GM21825 (cell line): ENCODE measurements around the gene NELL2.
"Not testable (repeated sequence)": the region's sequence is repeated elsewhere in the genome, so short reads cannot be mapped to it uniquely, and the experiment has no call there.

ENCODE experiments used
- ATAC-seq: cut with Tn5 transposase; IDR thresholded peaks from one replicate; pipeline ENCODE4 v1.9.1; 2021; ENCODE audit warnings: mild to moderate bottlenecking, moderate library complexity; ENCODE audit not compliant: unreplicated experiment

The NELL2 gene

DNA sequence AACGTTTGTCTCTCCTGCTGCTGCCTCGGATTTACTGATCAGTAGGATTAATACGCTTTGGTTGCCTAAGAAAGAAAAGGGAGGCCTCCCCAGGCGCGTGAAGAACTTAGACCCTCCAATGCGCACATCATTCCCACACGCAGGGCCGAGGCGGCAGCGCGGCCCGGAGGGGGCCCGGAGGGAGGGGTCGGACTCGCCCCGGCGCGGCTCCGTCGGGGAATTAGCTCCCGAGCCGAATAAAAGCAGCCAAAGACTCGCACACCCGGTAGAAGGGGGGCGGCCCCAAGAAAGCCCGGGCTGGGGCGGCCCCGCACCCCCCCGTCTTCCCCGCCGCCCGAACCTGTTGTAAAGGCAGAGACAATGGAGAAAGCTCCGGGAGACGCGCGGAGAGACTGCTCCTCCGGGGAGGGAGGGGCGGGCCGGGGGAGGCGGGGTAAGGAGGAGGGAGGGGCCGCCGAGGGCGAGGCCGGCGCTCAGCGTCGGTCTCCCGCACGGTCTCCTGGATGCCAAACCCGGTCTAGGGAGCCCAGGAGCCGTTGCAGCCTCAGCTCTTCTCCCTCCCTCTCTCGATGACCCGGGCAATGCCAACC is at the start of gene NELL2:
NELL2 (minus strand) TSS at position 362 of the 590 bp plus-strand sequence. CDS start 446 bp downstream, outside the sequence.
- peak; percentile 59 for ATAC-seq

DNA sequence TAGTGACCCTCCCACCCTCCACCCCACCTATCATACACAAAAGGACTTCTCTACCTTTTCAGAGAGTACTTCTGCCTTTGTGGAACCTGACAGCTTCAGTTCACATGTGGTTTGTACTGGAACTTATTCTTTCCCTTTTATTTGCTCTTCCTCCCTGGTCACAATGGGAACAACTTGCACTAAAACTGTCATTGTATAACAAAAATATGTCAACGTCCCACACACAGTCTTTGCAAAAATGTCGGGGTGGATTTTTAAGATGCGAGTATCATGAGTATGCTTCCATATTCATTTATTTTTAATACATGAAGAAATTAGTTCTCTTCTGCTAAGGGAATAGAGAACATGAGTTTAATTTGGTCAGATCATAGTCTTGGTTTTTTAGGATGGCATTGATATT is 45.6 kb upstream of the NELL2 start:
- no peak for ATAC-seq

DNA sequence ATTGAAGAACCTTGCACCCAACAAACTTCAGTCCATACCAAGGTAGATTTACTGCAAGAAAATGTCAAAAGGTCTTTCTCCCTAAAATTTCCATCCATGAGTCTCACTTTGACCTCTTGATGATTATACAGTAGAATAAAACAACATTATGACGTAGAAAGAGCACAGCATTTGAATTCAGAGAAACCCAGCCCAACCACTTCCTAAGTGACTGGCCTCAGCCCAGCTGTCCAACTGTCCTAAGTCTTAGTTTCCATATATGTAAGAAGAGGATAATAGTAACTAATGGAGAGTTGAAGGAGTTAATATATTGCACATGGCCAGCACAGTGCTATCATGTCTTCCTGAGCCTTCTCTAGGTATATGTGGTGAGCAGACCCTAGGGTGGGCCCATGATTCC is 41.0 kb upstream of the NELL2 start:
- no peak for ATAC-seq

DNA sequence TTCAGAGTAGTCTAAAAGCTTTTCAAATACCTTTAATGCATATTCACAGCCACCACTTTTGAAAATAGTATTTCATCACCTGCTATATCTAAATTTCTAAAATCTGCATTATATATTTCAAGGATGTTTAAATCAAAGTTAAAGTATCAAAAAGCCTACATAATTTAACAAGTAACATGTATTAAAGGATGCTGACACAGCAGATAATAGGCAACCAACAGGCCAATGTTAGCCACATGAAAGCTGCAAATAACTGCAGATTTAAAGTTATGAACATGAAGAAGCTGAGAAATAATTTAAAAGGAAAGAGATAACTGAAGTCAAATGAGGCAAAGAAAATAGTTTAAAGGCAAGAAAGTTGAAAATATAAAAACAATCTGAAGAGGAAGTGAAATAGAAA is 39.8 kb upstream of the NELL2 start:
- no peak for ATAC-seq

DNA sequence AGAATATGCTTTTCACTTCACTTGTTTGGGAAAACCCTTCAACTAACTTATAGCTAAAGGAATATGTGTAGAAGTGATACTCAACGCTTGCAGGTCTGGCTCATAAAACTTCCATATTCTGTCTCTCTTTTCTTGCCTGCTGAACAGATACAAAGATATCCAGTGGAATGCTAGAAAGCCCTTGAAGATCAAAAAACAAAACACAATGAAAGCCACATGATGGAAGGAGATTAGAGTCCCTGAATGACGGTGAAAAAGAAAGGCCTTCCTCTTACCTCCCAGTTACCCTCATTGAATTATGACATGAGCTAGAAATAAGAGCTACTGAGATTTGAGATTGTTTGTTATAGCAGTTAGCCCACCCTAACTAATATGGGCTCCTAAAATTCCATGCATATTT is 28.2 kb upstream of the NELL2 start:
- no peak for ATAC-seq

DNA sequence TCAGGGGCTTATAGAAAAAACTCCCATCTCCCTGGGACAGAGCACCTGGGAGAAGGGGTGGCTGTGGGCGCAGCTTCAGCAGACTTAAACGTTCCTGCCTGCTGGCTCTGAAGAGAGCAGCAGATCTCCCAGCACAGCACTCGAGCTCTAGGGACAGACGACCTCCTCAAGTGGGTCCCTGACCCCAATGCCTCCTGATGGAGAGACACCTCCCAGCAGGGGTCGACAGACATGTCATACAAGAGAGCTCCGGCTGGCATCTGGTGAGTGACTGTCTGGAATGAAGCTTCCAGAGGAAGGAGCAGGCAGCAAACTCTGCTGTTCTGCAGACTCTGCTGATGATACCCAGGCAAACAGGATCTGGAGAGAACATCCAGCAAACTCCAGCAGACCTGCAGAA is 22.0 kb upstream of the NELL2 start:
- ATAC-seq = not testable (repeated sequence)

DNA sequence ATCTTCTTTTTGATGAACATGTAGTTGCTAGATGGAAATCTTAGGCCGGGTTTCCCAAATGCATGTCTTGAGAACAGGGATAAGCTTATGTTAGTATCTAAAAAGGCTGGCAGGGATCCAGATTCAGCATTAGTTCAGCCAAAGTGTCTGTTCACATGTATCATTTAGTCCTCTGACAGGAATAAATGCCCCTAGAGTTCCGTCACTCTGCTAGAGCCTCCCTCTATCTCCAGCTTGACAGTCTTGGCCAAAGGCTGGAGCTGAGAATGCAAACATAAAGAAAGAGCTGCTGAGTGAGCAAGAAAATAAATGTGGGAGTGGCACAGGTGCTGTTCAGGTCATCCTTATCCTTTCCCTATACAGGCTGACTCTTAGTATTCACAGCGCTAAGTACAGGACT is 13.8 kb upstream of the NELL2 start:
- ATAC-seq = no peak

DNA sequence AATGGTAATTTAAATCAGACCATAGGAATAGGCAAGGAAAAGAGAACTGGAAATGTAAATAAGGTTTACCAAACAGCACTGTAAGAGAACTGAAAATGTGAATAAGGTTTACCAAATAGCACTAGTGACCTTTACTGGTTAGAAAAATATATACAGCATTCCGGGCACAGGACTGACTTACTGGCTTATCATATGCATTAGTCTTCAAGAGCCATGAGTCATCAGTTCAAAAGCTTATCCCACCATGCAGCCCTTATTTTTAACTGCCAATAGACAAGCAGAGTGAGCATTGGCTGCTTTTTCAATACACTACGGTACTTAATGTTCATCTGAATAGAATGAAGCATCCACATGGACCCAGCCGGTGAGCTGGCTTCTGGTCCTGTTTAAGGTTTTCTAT is 13.0 kb upstream of the NELL2 start:
- ATAC-seq = no peak

DNA sequence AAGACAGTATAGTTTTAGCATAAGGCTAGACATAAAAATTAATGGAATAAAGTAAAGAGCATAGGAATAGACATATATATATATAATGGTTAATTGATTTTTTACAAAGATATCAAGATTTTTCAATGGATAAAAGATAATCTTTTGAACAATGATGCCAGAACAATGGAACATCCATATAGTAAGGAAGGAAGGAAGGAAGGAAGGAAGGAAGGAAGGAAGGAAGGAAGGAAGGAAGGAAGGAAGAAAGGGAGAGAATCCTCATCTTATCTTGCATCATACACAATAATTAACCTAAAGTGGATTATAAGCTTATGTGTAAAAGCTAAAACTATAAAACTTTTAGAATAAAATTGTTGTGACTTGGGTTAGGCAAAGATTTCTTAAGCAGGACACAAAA is 9.8 kb upstream of the NELL2 start:
- ATAC-seq = no peak

DNA sequence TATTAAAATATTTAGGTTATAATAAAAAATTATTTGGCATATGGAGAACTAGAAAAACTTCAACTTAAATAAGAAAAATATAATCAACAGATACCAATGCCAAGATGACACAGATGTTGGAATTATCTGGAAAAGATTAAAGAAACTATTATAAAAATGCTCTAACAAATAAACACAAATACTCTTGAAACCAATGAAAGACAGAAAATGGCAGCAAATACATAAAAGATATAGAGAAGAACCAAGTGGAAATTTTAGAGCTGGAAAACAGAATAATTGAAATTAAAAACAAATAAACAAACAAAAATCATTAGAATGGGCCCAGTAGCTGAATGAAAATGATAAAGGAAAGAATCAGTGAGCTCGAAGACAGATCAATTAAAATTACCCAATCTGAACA is 5.1 kb upstream of the NELL2 start:
- no peak for ATAC-seq

DNA sequence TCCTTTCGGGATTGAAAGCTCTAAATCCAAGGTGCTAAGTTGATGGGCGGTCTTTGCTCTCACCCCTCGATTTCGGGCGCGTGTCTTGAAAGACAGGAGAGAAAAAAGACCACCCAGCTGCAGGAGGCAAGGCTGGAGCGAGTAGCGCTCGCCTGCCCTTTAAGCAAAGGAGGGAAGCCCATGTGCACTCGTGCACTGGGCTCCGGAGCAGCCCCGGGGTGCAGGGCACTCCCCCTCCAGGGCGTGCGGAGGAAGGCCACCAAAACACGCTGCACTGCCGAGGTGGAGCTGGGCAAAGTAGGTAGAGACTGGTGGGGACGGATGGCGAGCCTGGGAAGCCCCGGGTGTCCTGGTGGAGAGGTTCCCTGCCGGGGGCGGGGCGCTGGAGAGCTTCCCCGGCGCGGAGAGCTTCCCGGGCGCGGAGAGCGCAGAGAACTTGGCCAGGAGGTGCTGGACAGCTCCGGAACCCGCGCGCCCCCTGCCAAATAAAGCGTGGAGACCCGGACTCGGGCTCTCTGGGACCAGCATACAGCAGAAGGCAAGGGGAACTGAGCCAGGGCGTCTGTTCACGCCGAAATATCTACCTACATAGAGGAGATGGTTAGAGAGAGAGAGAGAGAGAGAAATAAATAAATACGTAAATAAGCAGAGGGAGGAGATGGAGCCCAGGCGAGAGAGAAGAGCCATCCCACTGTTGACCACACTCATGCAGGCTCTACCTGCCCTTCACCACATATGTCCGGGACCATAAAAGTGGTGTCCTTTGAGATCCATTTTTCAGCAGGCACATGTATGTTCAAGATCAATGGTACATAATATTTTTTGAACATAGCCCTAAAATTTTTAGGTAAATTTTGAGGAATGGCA is 662 bp upstream of the NELL2 start:
- ATAC-seq = peak; percentile 47

DNA sequence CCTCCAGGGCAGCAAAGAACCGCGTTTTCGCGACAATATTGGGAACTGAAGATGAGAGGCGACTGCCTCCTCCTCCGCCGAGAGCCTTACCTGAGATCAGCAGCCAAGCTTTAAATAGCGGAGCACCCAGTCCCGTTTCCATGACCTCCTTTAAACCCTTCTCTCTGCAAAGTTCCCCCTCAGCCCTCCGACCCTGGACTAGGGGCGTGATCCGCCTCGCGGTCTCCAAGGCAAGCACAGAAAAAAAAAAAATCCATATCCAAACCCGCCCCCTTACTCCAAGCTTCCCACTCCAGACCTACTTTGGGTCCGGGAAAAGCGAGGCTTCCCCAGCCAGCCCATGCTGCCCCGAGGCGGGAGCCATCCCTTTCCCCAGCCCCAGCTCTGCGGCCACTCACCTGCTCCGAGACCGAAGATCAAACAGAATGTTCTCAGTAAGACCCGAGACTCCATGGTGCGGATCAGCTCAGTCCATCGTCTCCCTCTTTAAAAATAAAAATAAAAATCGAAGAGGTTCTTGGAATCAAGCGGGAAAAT is 630 bp downstream of the NELL2 start:
- no peak for ATAC-seq

DNA sequence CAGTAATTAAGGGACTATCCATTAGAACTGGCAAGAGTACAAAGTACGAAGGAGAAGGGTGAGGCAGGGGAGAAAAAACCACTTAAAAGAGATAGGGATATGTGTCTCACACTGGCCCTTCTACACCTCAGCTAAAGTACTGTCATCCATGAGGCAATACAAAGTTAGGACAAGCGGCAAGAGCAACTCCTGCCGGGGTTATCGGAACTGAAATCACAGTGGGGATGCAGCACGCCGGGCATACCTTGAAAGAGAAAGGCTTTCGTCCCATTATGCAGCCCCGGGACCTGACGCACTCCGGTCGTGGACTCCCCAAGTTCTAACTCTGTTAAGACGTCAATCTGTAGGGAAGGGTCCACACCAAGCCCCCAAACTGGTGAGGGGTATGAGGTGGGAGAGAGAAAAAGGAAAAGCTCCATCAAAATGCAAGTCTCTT is 1.1 kb downstream of the NELL2 start:
- ATAC-seq = no peak

DNA sequence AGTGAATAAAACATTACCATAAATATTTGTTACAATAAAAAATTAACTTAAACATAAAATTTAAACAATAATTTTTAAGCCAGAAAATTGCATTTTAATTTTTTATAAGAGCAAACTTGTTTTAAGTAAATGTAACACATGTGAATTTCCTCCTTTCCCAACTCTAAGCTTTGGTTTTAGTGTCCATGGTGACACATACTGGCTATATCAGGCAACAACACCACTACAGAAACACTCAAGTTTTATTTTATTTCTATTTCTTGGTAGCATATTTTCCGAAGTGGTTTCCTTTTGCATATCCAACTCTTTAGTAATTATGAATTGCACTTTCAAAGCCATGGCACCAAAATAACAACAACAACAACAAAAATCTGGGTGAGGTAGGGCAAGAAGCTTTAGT is 2.2 kb downstream of the NELL2 start:
- ATAC-seq = no peak

DNA sequence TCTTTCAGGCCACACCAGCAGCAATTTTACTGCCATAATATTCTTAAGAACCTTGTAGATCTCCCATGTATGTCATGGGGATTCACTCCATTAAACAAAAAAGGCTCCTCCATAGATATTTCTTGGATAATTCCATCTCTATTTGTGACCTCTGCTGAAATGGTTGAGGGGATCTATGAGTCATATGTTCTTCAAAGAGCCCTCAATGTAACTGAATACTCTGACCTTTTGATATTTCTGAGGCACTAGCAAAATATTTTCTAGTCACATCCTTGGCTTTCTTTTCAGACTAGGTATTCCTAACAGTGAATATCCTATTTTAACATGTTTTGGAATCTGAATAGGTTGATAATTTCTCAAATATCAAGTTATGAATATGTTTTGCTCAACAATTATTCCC is 6.6 kb downstream of the NELL2 start:
- no peak for ATAC-seq

DNA sequence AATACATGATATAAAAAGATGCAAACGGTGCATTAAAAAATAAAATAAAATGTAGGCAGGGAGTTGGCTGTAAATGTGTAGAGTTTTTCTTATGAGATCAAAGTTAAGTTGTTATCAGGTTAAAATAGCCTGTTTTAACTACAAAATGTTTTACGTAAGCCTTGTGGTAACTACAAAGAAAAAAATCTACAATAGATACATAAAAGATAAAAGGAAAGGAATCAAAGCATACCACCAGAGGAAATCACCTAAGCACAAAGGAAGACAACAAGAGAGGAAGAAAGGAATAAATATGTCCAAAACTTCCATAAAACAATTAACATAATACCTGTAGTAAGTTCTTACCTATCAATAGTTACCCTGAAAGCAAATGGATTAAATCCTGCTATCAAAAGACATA is 12.2 kb downstream of the NELL2 start:
- ATAC-seq = no peak

DNA sequence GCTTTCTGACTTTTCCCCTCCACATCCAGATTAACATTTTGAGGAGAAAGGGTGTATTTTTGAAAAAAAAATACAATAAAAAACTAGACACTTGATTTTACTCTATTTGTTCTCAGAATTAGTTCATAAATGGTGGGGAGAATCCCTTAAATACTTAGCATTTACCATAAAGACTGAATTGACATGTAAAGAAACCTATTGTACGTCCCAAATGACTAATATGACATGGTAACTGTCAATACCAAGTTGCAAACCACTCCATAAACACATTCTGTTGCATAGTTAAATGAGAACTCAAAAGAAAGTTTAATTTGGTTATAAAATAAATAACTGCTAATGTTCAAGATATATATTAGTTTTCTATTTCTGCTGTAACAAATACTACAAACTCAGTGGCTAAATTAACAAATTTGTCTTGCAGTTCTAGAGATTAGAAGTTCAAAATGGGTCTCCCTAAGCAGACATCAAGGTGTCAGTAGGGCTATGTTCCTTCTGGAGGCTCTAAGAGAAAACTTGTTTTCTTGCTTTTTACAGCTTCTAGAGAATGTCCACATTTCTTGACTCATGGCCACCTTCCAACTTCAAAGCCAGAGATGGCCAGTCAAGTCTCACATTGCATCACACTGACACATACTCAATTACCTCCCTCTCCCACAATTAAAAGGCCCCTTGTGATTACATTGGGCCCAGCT is 16.0 kb downstream of the NELL2 start:
- ATAC-seq = no peak

DNA sequence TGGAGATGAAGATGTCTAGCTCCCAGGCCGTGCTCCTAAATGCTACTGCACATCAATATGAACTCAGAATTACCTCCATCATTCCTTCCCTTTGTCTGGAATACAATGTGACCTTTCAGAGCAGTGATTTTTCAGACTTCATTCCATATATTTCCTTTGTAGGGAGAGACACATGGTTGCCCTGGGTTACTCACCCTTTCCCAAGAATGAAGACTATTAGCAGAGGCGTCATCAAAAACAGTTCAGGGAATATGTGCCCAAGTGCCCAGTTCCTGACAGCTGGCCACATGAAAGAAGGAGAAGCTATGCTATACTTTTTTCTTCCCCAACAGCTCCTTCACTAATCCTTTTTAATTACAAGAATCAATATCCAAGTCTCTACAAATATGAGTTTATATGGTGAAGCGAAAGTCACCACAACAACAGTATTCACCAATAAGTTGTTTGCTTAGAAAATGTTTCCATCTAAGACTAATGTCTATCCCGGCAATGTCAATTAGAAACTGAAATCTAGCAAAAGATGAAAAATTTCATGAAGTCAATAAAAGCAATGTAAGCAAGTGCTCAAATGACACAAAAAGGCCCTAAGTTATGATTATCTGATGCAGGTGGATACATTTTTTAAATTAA is 17.8 kb downstream of the NELL2 start:
- ATAC-seq = no peak

DNA sequence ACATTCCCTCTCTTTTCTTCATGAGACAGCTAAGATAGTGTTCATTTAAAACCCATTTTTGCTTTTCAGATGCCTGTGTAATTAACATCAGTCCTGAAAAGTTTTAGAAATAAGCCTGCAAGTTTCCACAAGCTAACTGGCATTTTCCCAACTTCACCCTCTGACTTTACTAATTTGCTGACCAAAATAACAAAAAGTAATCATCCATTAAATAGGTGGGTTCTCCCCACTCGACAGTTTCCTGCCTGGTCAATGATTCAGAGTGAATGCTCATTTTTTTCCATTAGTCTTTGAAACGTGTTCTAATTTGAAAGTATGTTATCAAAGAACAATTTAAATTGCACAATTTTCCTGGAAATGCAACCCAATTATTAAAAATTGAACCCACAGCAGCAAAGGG is 23.6 kb downstream of the NELL2 start:
- no peak for ATAC-seq

DNA sequence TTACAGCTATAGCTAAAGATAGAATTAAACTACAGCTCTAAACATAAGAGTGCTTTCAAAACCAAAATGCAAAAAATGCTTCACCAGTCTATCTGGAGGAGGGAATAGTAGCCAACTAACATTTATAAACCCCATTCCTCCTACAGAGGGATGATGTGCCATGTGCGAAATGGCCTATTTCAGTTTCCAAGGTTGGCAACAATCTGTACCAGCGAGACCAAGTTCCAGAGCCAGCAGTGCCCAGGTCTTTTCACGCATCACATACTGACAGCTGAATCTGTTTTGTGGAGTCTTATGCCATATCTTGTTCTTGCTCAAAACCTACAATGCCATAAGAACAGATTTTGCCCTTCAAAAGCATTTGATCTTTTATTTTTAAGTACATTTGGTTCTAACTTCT is 24.5 kb downstream of the NELL2 start:
- ATAC-seq = no peak

DNA sequence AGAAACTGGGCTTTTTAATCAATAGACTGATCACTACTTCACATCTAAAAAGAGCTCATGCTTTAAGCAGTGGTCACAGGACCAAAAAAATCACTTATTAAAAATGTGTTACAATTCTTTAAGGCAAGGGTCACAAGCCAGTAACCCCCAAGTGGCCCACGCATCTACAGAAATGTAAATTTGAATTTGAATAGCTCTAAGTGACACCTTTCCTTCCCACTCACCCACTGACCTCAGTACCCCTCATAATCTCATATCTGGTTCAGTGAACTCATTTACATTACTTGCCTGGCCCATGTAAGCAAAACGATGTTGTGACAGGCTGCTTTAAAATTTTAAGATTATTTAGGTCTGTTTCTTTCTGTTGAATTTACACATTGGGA is 27.4 kb downstream of the NELL2 start:
- ATAC-seq = peak; percentile 54
